ENCODE results near the gene ABCD1. TPM values are rescaled to one million over a fixed set of nuclear protein-coding genes. Genes with fewer than 3 reads are reported as not detected.

The ABCD1 gene
- total RNA-seq, 1 experiment from 2014 or later, result 86.6 TPM

- in situ Hi-C loops (cut with HindIII; ENCODE audit: low pct_unique_long_range_greater_than_20kb, low sequenced_read_pairs), result no loop called here
- Histone ChIP-seq H3K27ac (ENCODE audit: low read length) (peak overlapping the region; percentile 90), H3K4me3 (ENCODE audit: low read depth in 2 of 2, low read length in 2 of 2) (peak overlapping the region; percentile 84 to 92), H3K9me3 (ENCODE audit: control insufficient read depth, insufficient read depth, low read depth, low read length) (no peaks in the 10 kb centered on the region), H3K4me1 (ENCODE audit: control insufficient read depth, insufficient read depth, low read length) (peaks cover 20% of the 10 kb centered on the region), H3K27me3 (ENCODE audit: control insufficient read depth, insufficient read depth, low read length) (no peaks in the 10 kb centered on the region), H3K36me3 (ENCODE audit: control insufficient read depth, insufficient read depth, low read length) (peaks cover 16% of the 10 kb centered on the region)
- intact Hi-C loops (cut with micrococcal nuclease; ENCODE audit: unreplicated experiment), result no loop called here
- CTCF ChIA-PET, result no interaction called here
- POLR2A ChIA-PET, result no interaction called here
- DNase-seq (ENCODE audit: low read depth, low spot score) (no peak), ATAC-seq (no peak)
- TF ChIP-seq CTCF (IDR thresholded peaks at IDR 0.05) (no peak), REST (IDR thresholded peaks at IDR 0.05; ENCODE audit: insufficient read depth in 1 of 2, low read depth in 2 of 2, low read length in 1 of 2) (no peak), TCF7L2 (IDR thresholded peaks at IDR 0.05; ENCODE audit: low read depth, low read length) (no peak), POLR2AphosphoS5 (IDR thresholded peaks at IDR 0.05; ENCODE audit: low read depth, low read length) (no peak), SIN3A (IDR thresholded peaks at IDR 0.05; ENCODE audit: borderline replicate concordance, insufficient read depth, low read depth, low read length) (no peak)
- no TSS peak for BruUV-seq (replicated peaks)
These were observed 1.8 kb upstream of the ABCD1 start for GRCh38 chrX:153722704-153723350.

- H3K27ac ChIP-seq (ENCODE audit: low read length), result peak overlapping the region; percentile 90
- ChIA-PET POLR2A (no interaction called here), CTCF (no interaction called here)
- ATAC-seq, result peak; percentile 60
- H3K36me3 ChIP-seq (ENCODE audit: control insufficient read depth, insufficient read depth, low read length), result peaks cover 16% of the 10 kb centered on the region
- H3K4me1 ChIP-seq (ENCODE audit: control insufficient read depth, insufficient read depth, low read length), result peaks cover 24% of the 10 kb centered on the region
- intact Hi-C loops (cut with micrococcal nuclease; ENCODE audit: unreplicated experiment) (no loop called here), in situ Hi-C loops (cut with HindIII; ENCODE audit: low pct_unique_long_range_greater_than_20kb, low sequenced_read_pairs) (no loop called here)
- no peaks in the 10 kb centered on the region for H3K9me3 ChIP-seq (ENCODE audit: control insufficient read depth, insufficient read depth, low read depth, low read length)
- peak overlapping the region; percentile 84 to 92 for H3K4me3 ChIP-seq (ENCODE audit: low read depth in 2 of 2, low read length in 2 of 2)
- BruUV-seq (replicated peaks), result no TSS peak
- H3K27me3 ChIP-seq (ENCODE audit: control insufficient read depth, insufficient read depth, low read length), result no peaks in the 10 kb centered on the region
- DNase-seq (ENCODE audit: low read depth, low spot score), result no peak
- TF ChIP-seq TCF7L2 (IDR thresholded peaks at IDR 0.05; ENCODE audit: low read depth, low read length) (no peak), REST (IDR thresholded peaks at IDR 0.05; ENCODE audit: insufficient read depth in 1 of 2, low read depth in 2 of 2, low read length in 1 of 2) (no peak), POLR2AphosphoS5 (IDR thresholded peaks at IDR 0.05; ENCODE audit: low read depth, low read length) (no peak; the same call in 1 of the 2 replicates), CTCF (IDR thresholded peaks at IDR 0.05) (no peak), SIN3A (IDR thresholded peaks at IDR 0.05; ENCODE audit: borderline replicate concordance, insufficient read depth, low read depth, low read length) (no peak)
These were observed 1.1 kb upstream of the ABCD1 start for GRCh38 chrX:153723351-153724251.

Data from Panc1 (cell line).